ENCODE measurements around the gene ADPGK.
"Not testable (repeated sequence)": the region's sequence is repeated elsewhere in the genome, so short reads cannot be mapped to it uniquely, and the experiment has no call there.

ADPGK gene

DNA sequence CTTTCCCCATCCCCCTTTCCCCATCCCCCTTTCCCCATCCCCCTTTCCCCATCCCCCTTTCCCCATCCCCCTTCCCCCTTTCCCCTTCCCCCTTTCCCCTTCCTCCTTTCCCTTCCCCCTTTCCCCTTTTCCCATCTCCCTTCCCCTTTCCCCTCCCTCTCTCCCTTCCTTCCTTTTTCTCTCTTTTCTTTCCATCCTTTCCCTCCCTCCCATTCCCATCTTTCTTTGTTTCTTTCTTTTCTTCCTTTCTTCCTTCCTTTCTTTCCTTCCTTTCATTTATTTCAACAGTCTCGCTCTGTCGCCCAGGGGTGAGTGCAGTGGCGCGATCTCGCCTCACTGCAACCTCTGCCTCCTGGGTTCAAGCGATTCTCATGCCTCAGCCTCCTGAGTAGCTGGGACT, 57.7 kb downstream of the ADPGK start:
- not testable (repeated sequence) for H3K9ac ChIP-seq (ENCODE audit: low read length in 2 of 2); H3K9me3 ChIP-seq (ENCODE audit: control insufficient read depth in 2 of 2, low read length in 2 of 2); H3K4me1 ChIP-seq (ENCODE audit: control insufficient read depth, insufficient read depth, low read length); H3K4me3 ChIP-seq (ENCODE audit: low read length in 2 of 2); H3K27ac ChIP-seq (ENCODE audit: low read length); H3K27me3 ChIP-seq (ENCODE audit: control insufficient read depth in 1 of 2, insufficient read depth in 2 of 2, low read length in 2 of 2)
- peaks cover 7 to 14% of the 10 kb centered on the region in 2 donors for H3K36me3 ChIP-seq (ENCODE audit: control insufficient read depth in 2 of 2, insufficient read depth in 2 of 2, low read length in 2 of 2)

DNA sequence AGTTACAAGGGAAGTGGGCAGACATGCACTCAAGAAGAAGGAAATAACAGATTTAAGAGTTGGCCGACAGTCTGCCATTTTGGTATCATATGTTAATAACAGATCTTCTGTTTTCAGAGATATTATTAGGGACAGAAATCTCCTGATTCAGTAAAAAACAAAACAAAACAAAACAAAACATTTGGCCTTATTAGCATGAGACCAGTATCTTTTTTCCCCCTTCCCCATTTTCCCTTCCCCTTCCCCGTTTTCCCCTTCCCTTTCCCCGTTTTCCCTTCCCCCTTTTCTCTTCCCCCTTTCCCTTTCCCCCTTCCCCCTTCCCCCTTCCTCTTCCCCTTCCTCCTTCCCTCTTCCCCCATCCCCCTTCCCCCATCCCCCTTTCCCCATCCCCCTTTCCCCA, 58.1 kb downstream of the ADPGK start:
- H3K9ac ChIP-seq (ENCODE audit: low read length in 2 of 2) = no peak overlapping the region
- no peak overlapping the region for H3K27ac ChIP-seq (ENCODE audit: low read length)
- H3K27me3 ChIP-seq (ENCODE audit: control insufficient read depth in 1 of 2, insufficient read depth in 2 of 2, low read length in 2 of 2) = no peaks in the 10 kb centered on the region
- peaks cover 7 to 14% of the 10 kb centered on the region in 2 donors for H3K36me3 ChIP-seq (ENCODE audit: control insufficient read depth in 2 of 2, insufficient read depth in 2 of 2, low read length in 2 of 2)
- no peaks in the 10 kb centered on the region for H3K9me3 ChIP-seq (ENCODE audit: control insufficient read depth in 2 of 2, low read length in 2 of 2)
- no peak overlapping the region for H3K4me3 ChIP-seq (ENCODE audit: low read length in 2 of 2)
- no peaks in the 10 kb centered on the region for H3K4me1 ChIP-seq (ENCODE audit: control insufficient read depth, insufficient read depth, low read length)

DNA sequence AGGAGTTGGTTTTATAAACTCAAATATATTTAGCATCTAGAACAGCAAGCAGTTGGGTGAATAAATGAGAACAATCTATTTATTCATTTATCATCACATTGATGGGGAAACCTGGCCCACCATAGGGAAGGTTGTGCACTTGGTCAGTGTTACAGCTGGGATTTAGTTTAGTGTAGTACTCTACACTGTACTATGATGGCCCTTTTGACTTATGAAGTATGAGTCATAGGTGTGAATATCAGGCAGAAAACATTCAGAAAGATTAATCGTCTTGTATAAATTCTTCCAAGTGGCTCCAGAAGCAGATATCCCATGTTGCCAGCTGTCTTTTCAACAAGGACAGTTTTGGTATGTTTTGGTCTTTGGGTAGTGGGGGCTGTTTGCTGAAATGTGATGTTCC, 59.5 kb downstream of the ADPGK start:
- Histone ChIP-seq H3K27me3 (ENCODE audit: control insufficient read depth in 1 of 2, insufficient read depth in 2 of 2, low read length in 2 of 2) (no peaks in the 10 kb centered on the region), H3K4me1 (ENCODE audit: control insufficient read depth, insufficient read depth, low read length) (no peaks in the 10 kb centered on the region), H3K4me3 (ENCODE audit: low read length in 2 of 2) (no peak overlapping the region), H3K36me3 (ENCODE audit: control insufficient read depth in 2 of 2, insufficient read depth in 2 of 2, low read length in 2 of 2) (peaks cover 7 to 12% of the 10 kb centered on the region in 2 donors), H3K9ac (ENCODE audit: low read length in 2 of 2) (no peak overlapping the region), H3K9me3 (ENCODE audit: control insufficient read depth in 2 of 2, low read length in 2 of 2) (no peaks in the 10 kb centered on the region), H3K27ac (ENCODE audit: low read length) (no peak overlapping the region)

DNA sequence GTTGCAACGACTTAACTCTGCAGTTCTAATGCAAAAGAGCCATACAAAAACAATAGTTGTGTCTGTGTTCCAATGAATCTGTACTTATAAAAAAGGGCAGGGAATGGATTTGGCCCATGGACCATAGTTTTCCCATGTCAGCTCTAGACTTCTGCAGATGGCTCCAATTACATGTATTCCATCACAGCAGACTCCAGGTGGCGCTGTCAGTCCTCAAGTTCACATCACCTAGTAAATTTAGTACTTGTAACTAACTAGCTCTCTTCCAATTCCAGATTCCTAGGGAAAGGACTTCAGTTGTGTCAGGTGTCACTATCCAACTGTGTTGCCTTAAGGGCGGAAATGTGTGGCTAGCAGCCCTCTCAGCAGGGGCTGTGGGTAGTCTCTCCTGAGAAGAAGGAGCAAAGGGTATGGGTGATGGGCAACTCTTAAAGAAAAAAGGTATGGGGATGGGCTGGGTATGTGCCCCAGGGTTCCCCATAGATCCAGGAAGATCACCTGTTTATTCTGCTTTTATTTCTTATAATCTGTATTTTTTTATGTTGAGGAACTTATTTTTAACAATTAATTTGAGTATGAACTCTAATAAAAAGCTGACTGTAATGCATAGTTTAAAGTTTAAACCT, 61.4 kb downstream of the ADPGK start:
- H3K9me3 ChIP-seq (ENCODE audit: control insufficient read depth in 2 of 2, low read length in 2 of 2) = no peaks in the 10 kb centered on the region
- no peaks in the 10 kb centered on the region for H3K27me3 ChIP-seq (ENCODE audit: control insufficient read depth in 1 of 2, insufficient read depth in 2 of 2, low read length in 2 of 2)
- no peaks in the 10 kb centered on the region for H3K4me1 ChIP-seq (ENCODE audit: control insufficient read depth, insufficient read depth, low read length)
- H3K9ac ChIP-seq (ENCODE audit: low read length in 2 of 2) = no peak overlapping the region
- no peak overlapping the region for H3K4me3 ChIP-seq (ENCODE audit: low read length in 2 of 2)
- H3K36me3 ChIP-seq (ENCODE audit: control insufficient read depth in 2 of 2, insufficient read depth in 2 of 2, low read length in 2 of 2) = peaks cover 8 to 10% of the 10 kb centered on the region in 2 donors
- no peak overlapping the region for H3K27ac ChIP-seq (ENCODE audit: low read length)

DNA sequence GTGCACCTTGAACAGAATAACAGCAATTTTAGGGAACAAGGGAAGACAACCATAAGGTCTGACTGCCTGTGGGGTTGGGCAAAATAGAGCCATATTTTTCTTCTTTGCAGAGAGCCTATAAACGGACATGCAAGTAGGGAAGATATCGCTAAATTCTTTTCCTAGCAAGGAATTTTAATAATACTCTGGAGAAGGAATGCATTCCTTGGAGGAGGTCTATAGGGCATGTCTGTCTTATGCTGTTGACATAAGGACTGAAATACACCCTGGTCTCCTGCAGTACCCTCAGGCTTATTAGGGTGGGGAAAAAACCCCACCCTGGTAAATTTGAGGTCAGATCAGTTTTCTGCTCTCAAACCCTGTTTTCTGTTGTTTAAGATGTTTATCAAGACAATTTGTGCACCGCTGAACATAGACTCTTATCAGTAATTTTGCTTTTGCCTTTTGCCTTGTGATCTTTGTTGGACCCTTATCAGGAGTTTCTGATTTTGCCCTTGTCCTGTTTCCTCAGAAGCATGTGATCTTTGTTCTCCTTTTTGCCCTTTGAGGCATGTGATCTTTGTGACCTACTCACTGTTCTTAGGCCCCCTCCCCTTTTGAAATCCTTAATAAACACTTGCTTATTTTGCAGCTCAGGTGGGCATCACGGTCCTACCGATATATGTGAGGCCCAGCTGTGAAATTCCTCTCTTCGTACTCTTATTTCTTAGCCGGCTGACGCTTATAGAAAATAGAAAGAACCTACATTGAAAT, 74.8 kb downstream of the ADPGK start:
- H3K27me3 ChIP-seq (ENCODE audit: control insufficient read depth in 1 of 2, insufficient read depth in 2 of 2, low read length in 2 of 2); H3K36me3 ChIP-seq (ENCODE audit: control insufficient read depth in 2 of 2, insufficient read depth in 2 of 2, low read length in 2 of 2); H3K27ac ChIP-seq (ENCODE audit: low read length); H3K4me1 ChIP-seq (ENCODE audit: control insufficient read depth, insufficient read depth, low read length); H3K9me3 ChIP-seq (ENCODE audit: control insufficient read depth in 2 of 2, low read length in 2 of 2); H3K9ac ChIP-seq (ENCODE audit: low read length in 2 of 2); H3K4me3 ChIP-seq (ENCODE audit: low read length in 2 of 2): not testable (repeated sequence)

DNA sequence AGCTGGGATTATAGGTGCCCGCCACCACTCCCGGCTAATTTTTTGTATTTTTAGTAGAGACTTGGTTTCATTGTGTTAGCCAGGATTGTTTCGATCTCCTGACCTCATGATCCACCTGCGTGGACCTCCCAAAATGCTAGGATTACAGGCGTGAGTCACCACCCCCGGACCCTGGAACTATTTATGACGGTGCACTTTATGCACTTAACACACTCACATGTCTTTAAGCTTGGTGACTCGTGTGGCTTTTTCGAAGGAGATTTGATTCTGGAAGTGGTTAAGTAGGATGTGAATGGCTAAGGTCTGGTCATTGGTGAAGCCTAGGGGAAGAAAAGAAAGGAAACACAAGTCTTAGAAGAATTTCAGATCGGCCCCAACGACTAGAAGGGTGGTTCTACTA, 77.3 kb downstream of the ADPGK start:
- Histone ChIP-seq H3K4me3 (ENCODE audit: low read length in 2 of 2) (no peak overlapping the region), H3K9ac (ENCODE audit: low read length in 2 of 2) (no peak overlapping the region), H3K9me3 (ENCODE audit: control insufficient read depth in 2 of 2, low read length in 2 of 2) (no peaks in the 10 kb centered on the region), H3K27me3 (ENCODE audit: control insufficient read depth in 1 of 2, insufficient read depth in 2 of 2, low read length in 2 of 2) (no peaks in the 10 kb centered on the region), H3K4me1 (ENCODE audit: control insufficient read depth, insufficient read depth, low read length) (no peaks in the 10 kb centered on the region), H3K27ac (ENCODE audit: low read length) (no peak overlapping the region), H3K36me3 (ENCODE audit: control insufficient read depth in 2 of 2, insufficient read depth in 2 of 2, low read length in 2 of 2) (no peaks in the 10 kb centered on the region)

All from stomach smooth muscle (tissue), 2 donors.